Astrocyte of the cerebellum (primary cell): ENCODE results near the gene GRIN2A.

Experiments used
- DNase-seq: peaks from one replicate; pipeline ENCODE4 v3.0.0-alpha.2; 2011; ENCODE audit warnings: low read depth
- H3K4me3 ChIP-seq: 2 replicates; pipeline ENCODE4 v1.5.1; 2011; ENCODE audit warnings: mild to moderate bottlenecking, low read depth, low read length, moderate library complexity
- in situ Hi-C: cut with HindIII; loops from 2 replicates; pipeline ENCODE4 v1.10.0; 2017; ENCODE audit warnings: low sequenced_read_pairs
- TF ChIP-seq, protein P1 (sequence below): IDR thresholded peaks from 2 replicates; pipeline ENCODE4 v1.5.1; 2012; ENCODE audit warnings: low read length, low read depth, moderate library complexity, mild to moderate bottlenecking; ENCODE audit errors: missing control alignments

Gene GRIN2A

DNA sequence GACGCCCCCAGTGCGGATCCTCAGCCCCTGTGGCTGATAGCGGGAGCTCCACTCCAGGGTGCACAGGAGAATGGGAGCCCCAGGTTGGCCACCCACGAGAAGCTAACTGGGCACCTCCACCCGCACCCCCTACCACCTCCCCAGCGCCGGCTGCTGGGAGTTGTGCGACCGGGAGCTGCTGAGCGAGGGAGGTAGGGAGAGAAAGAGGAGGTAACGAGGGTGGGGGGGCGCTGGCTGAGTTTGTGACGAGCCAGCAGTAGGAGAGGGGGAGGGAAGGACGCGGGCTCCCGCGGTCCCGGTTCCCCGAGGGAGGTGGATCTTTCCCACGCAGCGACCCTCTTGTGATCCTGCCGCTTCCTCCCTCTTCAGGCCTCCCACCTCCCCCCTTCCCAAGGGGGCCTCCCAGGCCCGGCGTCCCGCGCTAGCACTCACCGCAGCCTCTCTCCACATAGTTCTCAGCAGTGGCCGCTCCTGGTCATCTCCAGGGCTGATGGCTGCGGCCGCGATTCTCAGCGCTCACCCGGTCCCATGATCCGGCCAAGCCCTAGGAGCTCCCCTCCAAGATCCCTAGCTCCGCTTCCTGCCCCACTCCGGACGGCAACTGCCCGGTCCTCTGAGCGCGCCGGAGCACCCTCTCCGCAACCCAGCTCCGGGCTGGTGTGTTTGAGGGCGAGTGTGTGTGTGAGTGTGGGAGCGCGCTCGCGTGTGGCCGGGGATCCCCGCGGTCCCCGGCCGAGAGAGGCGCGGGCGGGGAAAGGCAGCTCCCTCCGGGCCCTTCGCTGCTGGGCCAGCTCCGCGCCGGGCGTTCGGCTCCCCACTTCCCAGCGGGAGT lies at the start of gene GRIN2A:
TSS of gene GRIN2A (minus strand) at position 207 of the 832 bp plus-strand sequence. CDS start 2,017 bp downstream, outside the sequence.
- H3K4me3 ChIP-seq = peak within 1 kb of the TSS; percentile 46
- in situ Hi-C loops = no loop called here
- DNase-seq = no peak
- TF ChIP-seq, protein P1, sequence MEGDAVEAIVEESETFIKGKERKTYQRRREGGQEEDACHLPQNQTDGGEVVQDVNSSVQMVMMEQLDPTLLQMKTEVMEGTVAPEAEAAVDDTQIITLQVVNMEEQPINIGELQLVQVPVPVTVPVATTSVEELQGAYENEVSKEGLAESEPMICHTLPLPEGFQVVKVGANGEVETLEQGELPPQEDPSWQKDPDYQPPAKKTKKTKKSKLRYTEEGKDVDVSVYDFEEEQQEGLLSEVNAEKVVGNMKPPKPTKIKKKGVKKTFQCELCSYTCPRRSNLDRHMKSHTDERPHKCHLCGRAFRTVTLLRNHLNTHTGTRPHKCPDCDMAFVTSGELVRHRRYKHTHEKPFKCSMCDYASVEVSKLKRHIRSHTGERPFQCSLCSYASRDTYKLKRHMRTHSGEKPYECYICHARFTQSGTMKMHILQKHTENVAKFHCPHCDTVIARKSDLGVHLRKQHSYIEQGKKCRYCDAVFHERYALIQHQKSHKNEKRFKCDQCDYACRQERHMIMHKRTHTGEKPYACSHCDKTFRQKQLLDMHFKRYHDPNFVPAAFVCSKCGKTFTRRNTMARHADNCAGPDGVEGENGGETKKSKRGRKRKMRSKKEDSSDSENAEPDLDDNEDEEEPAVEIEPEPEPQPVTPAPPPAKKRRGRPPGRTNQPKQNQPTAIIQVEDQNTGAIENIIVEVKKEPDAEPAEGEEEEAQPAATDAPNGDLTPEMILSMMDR = no peak

GRCh38 chr16:10231563-10231962 lies 49.3 kb upstream of the GRIN2A start:
- in situ Hi-C loops = no loop called here
- no peak for DNase-seq
- TF ChIP-seq, protein P1 = no peak
- H3K4me3 ChIP-seq = no peak overlapping the region

DNA sequence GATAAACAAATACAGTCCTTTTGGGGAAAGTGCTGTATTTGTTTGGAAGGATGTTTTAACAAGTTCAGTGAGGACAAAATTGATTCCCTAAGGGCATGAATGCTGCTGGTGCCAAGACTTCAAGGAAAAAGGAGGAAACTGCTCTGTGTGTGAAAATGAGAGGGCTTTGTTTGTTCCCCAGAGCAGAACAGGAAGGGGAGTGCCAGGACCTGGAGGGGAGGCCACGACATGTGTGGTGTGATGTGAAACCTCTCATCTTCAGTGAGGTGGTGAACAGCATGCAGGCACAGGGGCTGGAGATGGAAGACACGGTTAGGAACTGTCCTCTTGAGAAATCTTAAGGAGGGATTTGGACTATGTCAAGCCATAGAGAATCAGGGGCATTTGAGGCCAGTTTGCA lies 46.6 kb upstream of the GRIN2A start:
- DNase-seq = no peak
- in situ Hi-C loops = no loop called here
- H3K4me3 ChIP-seq = no peak overlapping the region
- TF ChIP-seq, protein P1 = no peak

GRCh38 chr16:10226987-10227306 lies 44.7 kb upstream of the GRIN2A start:
- in situ Hi-C loops = no loop called here
- TF ChIP-seq, protein P1 = no peak
- DNase-seq = no peak
- no peak overlapping the region for H3K4me3 ChIP-seq

DNA sequence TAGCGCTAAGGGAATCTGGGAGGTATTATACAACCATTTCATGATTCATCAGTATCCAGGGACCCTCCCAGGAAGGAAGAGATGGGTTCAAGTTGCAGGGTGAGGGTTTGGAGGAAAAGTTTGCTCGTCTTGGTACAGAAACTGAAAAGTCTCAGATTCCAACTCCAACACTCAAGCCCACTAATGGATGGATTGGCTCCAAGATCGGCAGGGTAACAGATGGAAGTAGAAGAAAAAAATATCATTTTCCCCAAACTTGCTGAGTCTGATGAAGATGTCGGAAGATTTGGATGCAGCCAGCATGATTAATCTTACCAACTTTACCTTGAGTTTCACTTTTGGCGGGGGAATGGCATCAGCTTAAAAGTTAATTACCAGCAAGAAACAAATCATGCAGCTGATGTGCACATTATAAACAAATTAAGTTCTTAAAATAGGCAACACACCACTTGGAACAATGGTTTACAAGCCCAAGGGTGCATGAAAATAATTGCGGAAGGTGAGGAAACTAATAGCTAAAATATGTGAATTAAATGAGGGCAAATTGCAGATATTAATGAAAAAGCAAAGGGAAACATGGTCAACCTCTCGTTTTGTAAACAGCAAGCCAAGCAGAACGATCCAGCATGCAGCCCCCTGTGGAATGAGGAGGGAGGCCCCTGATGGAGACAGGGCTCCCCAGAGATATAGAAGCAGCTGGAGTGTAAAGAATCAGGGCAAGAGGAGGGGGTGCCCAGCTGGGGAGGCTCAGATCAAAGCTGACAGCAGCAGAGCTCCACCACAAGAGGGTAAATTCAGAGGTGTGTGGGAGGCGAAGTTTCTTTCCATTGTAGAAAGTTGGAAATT lies 44.1 kb upstream of the GRIN2A start:
- no peak overlapping the region for H3K4me3 ChIP-seq
- TF ChIP-seq, protein P1 = no peak
- no peak for DNase-seq
- in situ Hi-C loops = no loop called here

DNA sequence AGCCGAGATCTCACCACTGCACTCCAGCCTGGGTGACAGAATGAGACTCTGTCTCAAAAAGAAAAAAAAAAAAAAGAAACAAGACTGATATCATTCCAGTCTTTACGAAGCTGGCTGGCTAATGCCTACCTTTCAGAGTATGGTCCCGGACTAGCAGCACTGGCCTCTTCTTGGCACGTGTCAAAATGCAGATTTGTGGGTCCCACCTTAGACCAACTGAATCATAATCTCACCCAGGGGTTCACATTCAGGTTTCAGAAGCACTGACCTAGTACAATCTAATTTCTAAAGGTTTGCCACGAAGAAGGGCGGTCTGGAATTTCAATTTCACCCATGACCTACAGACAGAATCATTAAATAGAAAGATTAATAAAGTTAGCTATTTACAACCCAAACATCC lies 43.4 kb upstream of the GRIN2A start:
- in situ Hi-C loops = no loop called here
- DNase-seq = no peak
- TF ChIP-seq, protein P1 = no peak

More for the DNA sequence above, 43.4 kb upstream of the GRIN2A start:
- H3K4me3 ChIP-seq = no peak overlapping the region
